Gastrocnemius medialis (tissue), 4 donors: ENCODE results near the gene PRSS3.
"Not testable (repeated sequence)": the region's sequence is repeated elsewhere in the genome, so short reads cannot be mapped to it uniquely, and the experiment has no call there.

Source experiments
- CTCF ChIP-seq, 5 experiments: fragments of 450-650 bp in 3 of 5; fragments of 200-600 bp in 2 of 5; sonication (generic) in 2 of 5; IDR thresholded peaks in 4 of 5; conservative IDR thresholded peaks in 1 of 5; 1 replicate in 4 of 5; 2 replicates in 1 of 5; pipeline ENCODE4 v1.5.1; 2016 to 2019; ENCODE audit warnings: antibody characterized with exemption in 5 of 5, mild to moderate bottlenecking in 3 of 5, moderate library complexity in 3 of 5
- POLR2A ChIP-seq, 2 donors: fragments of 450-650 bp; IDR thresholded peaks; one replicate each; pipeline ENCODE4 v1.6.1; 2017; ENCODE audit warnings: antibody characterized with exemption in 2 of 2, mild to moderate bottlenecking in 2 of 2, moderate library complexity in 2 of 2

DNA sequence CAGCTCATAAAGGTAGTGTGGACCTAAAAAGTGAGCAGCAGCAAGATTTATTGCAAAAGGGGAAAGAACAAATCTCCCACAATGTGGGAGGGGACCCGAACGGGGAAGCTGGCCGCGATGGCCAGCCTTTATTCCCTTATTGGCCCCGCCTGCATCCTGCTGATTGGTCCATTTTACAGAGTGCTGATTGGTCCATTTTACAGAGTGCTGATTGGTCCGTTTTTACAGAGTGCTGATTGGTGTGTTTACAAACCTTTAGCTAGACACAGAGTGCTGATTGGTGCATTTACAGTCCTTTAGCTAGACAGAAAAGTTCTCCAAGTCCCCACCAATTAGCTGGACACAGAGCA is 46.1 kb upstream of the PRSS3 start:
- not testable (repeated sequence) for TF ChIP-seq CTCF (IDR thresholded peaks at IDR 0.05 in 4 of 5, conservative IDR thresholded peaks at IDR 0.05 in 1 of 5); POLR2A (IDR thresholded peaks at IDR 0.05)
